Measurements from ENCODE around the gene MITF. TPM values are rescaled to one million over a fixed set of nuclear protein-coding genes. Genes with fewer than 3 reads are reported as not detected.

The MITF gene
- total RNA-seq, 1 donor from 2014 or later: 2.8 TPM

- DNase-seq (ENCODE audit: extremely low read depth, low read depth, low spot score): no peak
Measured at GRCh38 chr3:69941439-69942176, 202.3 kb downstream of the MITF start.

- DNase-seq (ENCODE audit: extremely low read depth, low read depth, low spot score): no peak
Measured at GRCh38 chr3:69944931-69945493, 205.7 kb downstream of the MITF start.

DNA sequence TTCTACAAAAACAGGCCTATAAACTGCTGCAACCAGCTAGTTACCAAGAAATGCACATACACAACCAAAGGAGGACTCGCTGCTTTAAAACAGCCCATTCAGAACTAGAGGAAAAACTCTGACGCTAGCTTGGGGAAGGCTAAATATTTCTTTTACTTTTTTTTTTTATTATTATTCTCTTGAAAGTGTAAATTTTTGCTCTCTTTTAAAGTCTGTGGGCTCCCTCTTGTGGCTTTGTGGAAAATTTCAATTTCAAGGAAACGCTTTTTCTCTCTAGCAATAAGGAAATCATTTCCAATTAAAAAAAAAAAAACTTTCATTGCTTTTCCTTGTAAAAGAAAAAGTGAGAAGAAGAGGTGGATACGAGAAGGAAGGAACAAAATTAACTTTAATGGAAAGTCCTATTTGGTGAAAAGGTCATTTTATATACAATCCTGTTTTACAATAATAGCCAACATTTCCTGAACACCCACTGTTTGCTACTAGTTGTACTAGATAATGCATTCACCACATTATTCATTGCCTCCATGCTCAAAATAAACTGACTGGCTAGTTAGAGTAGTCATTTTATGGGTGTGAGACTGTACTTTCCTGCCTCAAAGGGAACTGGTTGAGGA lies 209.1 kb downstream of the MITF start:
- DNase-seq (ENCODE audit: extremely low read depth, low read depth, low spot score): peak; percentile 14

GRCh38 chr3:69951616-69952015 lies 212.4 kb downstream of the MITF start:
- DNase-seq (ENCODE audit: extremely low read depth, low read depth, low spot score): no peak

DNA sequence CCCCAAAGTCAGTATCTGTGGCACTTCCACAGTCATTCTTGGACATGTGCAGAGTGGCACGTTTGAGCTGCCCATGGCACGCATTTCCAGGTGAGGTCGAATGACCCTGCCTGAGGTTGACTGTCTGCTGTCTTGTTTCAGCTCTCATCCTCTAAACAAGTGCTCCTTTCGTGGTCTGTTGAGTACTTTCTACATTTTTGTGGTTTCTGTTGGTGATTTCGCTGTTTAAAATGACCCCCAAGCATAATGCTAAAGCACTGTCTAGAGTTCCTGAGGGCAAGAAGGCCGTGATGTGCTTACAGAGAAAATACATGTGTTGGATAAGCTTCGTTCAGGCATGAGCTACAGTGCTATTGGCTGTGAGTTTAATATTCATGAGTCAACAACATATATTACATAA lies 220.3 kb downstream of the MITF start:
- DNase-seq (ENCODE audit: extremely low read depth, low read depth, low spot score): no peak

DNA sequence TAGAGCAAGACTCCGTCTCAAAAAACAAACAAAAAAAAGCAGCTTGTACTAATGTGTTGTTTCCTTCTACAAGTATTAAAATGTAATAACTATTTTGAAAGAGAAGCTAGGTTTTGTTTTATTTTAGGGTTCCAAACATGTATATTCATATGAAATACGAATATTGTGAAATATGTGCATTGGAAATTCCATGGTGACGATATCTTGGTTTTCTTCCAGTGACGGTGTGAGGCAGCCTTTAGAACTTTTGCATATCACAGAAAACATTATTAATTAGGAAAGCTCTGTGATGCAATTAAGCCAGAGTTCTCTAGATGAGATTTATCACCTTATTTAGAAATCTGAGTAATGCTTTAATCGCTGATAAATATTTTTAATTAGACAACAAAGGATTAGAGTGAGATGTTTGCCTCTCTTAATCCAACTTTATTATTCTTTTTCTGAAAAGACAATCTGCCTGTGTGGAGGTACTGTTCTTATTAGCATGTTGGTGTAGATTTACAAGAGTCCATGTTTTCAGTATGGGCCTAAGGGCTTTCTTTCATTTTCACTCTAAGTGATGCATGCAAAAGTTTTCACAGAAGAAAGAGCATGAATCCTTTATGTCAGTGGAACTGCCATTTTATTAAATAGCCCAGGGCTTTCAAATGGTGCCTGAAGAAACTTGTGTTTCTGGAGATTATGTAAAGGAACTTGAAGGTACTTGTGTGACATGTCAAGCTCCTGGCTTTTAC lies 222.6 kb downstream of the MITF start:
- DNase-seq (ENCODE audit: extremely low read depth, low read depth, low spot score): no peak

GRCh38 chr3:69963643-69964042 lies 224.4 kb downstream of the MITF start:
- no peak for DNase-seq (ENCODE audit: extremely low read depth, low read depth, low spot score)

DNA sequence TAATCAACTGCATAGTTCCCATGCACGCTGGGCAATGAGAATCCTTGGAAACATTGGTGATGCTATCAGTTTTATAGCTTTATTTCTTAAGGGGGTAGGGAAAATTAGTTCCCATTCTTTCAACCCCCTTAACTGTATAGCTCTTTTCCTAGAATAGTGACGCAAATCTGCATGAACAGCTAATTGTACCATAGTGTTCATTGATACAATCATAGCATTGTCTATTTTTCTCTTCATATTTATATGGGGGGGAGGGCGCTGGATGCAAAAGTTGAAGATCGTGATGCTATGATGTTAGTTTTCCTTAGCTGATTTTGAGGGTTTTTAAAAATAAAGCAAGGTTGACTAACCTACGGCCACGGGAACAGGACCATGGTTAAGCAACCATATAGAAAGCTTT lies 227.9 kb downstream of the MITF start:
- no peak for DNase-seq (ENCODE audit: extremely low read depth, low read depth, low spot score)

GRCh38 chr3:69970827-69971226 lies 231.6 kb downstream of the MITF start:
- no peak for DNase-seq (ENCODE audit: extremely low read depth, low read depth, low spot score)

DNA sequence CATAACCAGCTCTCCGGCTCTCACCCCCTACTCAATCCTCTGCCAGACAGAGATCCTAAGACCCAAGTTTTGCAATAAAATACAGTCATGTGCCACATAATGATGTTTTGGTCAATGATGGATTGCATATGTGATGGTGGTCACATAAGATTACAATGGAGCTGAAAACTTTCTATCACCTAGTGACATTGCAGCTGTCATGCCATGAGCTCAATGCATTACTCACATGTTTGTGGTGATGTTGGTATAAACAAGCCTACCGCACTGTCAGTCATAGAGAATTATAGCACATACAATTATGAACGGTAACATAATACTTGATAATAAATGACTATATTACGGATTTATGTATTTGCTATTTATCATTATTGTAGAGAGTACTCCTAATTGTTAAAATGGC lies 233.4 kb downstream of the MITF start:
- no peak for DNase-seq (ENCODE audit: extremely low read depth, low read depth, low spot score)

DNA sequence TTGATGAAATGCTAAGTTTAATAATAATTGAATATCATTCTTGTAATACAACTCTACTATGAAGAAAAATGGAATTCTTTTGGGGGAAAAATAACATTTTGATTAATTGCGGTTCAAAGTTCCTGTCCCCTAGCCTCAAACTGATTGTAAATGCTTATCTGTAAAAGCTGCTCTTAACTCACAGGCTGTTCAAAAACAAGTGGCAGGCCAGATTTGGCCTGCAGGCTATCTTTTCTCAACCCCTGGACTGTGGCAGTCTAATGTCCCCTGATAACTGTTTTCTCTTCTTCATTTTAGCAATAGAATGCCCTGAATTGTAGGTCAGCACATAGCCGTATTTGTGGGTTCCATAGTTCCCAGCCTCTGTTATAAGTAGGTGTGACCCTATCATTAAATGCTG lies 236.8 kb downstream of the MITF start:
- DNase-seq (ENCODE audit: extremely low read depth, low read depth, low spot score): no peak

- DNase-seq (ENCODE audit: extremely low read depth, low read depth, low spot score): no peak
Measured at GRCh38 chr3:69983546-69984265, 244.4 kb downstream of the MITF start.

DNA sequence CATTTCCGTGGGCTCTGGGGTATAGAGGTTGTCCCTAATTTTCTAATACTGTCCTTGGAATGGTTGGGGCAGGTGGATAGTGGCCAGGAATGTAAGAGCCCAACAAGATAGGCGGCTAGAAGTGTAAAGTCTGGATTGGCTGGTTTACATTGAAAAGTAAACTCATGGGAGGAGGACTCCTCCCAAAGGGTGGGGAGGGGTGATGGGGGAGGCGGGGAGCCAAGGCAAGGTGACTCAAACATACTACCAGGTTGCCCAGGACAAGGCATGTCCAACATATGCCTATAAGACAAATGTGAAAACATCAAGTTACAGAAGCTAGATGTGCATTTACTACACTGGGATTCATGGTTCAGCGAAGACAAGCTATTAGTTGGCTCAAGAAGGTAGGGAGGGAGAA lies 246.0 kb downstream of the MITF start:
- no peak for DNase-seq (ENCODE audit: extremely low read depth, low read depth, low spot score)

DNA sequence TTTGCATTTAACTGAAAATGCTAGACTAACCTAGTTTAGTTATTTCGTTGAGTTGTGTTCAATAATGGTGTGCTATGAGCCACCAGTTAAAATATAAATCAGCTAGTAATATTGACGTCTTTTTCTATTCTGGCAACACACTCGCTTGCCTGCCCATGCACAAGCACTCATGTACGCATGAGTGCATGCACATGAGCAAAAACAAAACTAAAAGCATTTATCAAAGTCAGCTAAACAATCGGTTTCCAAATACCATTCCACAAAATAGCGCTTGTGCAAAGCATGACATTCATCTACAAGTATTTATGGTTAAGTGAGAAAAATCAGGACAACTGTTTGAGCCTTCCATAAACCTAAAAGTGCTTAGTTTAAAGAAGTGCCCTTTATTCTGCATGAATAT lies 247.2 kb downstream of the MITF start:
- no peak for DNase-seq (ENCODE audit: extremely low read depth, low read depth, low spot score)

DNA sequence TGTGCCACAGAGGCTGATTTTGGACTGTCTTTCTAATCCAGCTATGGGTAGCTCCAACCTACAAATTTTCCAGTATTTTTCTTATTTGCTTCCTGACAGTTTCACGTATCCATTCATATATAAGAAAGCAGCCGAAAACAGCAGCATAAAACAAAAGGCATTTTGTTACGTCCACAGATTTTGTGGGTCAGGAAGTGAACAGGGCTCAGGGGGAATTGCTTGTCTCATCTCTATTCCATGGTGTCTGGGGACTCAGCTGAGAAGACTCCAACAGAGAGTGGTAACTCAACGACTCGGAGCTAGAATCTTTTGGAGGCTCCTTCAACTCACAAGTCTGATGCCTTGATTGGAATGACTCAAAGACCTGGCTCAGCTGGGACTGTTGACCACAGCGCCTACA lies 248.6 kb downstream of the MITF start:
- DNase-seq (ENCODE audit: extremely low read depth, low read depth, low spot score): no peak

DNA sequence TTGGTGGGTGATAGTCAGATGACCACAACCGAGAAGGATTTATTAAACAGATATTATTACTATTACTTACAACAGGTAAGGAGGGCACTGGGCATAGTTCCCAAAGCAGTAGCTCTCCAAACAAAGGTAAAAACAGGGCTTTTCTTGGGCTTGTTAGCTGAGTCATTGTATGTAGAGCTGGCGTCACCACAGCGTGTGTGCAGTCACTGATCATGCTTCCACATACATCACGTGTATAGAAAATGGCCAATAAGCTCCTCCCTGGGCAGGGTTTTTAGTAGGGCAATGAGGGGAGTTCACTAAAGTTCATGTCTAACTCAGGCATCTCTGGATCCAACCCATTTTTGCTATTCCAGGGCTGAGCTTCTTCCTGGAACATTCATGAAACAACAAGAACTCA lies 254.5 kb downstream of the MITF start:
- DNase-seq (ENCODE audit: extremely low read depth, low read depth, low spot score): no peak

DNA sequence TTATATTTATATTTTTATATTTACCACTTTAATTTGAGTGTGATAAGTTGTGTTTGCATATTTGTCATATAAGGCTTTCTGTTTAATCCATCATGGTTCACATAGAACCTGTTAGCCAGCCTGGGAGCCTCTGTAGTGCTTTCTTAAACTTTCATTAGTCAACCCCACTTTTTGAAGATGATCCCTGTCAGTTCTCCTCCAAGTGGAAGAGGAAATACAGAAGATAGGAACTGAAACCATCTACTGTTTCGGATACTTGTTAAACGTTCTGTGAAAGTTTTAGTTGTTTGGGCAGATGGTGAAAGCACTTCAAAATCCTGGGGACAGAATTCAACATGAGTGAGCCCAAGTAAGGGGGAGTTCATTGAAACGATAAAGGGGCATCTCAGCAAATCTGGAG lies 255.7 kb downstream of the MITF start:
- no peak for DNase-seq (ENCODE audit: extremely low read depth, low read depth, low spot score)

DNA sequence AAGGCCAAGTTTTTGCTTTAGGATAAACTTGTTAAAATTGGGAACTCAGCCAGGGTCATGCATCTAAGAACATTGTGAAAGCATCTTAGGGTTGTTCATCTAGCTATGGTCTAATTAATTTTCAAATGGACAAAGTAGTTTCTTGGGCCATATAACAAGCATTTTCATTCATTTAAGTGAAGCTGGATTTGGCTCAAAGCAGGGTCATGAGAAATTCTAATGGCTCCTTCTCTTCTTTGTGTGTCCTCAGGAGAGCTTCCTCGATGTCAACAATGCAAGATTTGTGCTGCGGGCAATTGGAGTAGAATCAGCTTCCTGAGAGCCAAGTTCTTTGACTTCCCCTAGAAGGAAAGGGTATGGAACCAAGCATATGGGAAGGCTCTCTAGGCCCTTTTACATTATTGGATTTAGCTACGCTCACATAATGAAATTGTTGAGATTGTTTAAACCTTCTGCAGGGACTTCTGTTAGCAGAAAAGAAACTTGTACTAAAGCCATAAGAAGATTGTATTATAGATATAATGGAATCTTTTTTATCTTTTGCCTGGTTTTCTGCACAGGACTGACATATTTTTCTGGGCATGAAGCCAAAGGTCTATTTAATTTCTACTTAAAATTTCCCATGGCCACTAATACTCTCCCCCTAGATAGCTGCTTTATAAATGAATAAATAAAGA lies 258.5 kb downstream of the MITF start:
- DNase-seq (ENCODE audit: extremely low read depth, low read depth, low spot score): no peak

DNA sequence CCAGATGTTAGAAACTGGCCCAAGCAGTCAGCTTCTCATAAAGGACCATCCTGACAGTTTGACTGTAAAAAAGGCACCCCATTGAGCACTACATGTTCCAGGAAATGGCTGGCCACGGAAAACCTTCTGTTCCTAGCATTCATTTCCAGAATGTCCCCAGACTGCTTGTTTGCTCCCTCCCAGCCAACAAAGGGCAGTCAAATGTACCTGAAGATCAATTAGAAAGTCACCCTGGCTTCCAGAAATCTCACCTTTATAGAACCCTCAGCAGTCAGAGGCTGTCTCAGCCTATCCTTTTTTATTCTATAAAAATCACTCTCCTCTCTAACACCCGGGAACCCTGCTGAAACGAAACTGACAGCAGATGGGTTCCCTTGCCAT lies 259.5 kb downstream of the MITF start:
- no peak for DNase-seq (ENCODE audit: extremely low read depth, low read depth, low spot score)
